ENCODE results near the gene TRMT112. TPM values are rescaled to one million over a fixed set of nuclear protein-coding genes. Genes with fewer than 3 reads are reported as not detected.

TRMT112 gene
- total and polyA plus RNA-seq, 2 experiments from 2014 or later = 331 to 438 TPM

- Histone ChIP-seq H3K27me3 (peaks cover 38% of the 10 kb centered on the region), H3K36me3 (no peaks in the 10 kb centered on the region), H3K27ac (no peak overlapping the region), H3K4me1 (ENCODE audit: low read depth) (no peaks in the 10 kb centered on the region), H3K9me3 (ENCODE audit: low read depth) (no peaks in the 10 kb centered on the region), H3K4me3 (no peak overlapping the region)
- TF ChIP-seq CTCF (IDR thresholded peaks at IDR 0.05; ENCODE audit: low read depth, low read length) = no peak
- no peak for DNase-seq (ENCODE audit: low read depth in 1 of 2, low spot score in 1 of 2)
Observed at GRCh38 chr11:64287676-64288352, 29.5 kb downstream of the TRMT112 start.

- no peak overlapping the region for H3K4me3 ChIP-seq
- H3K27me3 ChIP-seq = peaks cover 28% of the 10 kb centered on the region
- H3K27ac ChIP-seq = no peak overlapping the region
- H3K9me3 ChIP-seq (ENCODE audit: low read depth) = no peaks in the 10 kb centered on the region
- no peak for TF ChIP-seq CTCF (IDR thresholded peaks at IDR 0.05; ENCODE audit: low read depth, low read length)
- no peak for DNase-seq (ENCODE audit: low read depth in 1 of 2, low spot score in 1 of 2)
- H3K36me3 ChIP-seq = peaks cover 4% of the 10 kb centered on the region
- H3K4me1 ChIP-seq (ENCODE audit: low read depth) = no peaks in the 10 kb centered on the region
Observed at GRCh38 chr11:64286801-64287159, 30.6 kb downstream of the TRMT112 start.

GRCh38 chr11:64285885-64286800, 31.2 kb downstream of the TRMT112 start:
- TF ChIP-seq CTCF (IDR thresholded peaks at IDR 0.05; ENCODE audit: low read depth, low read length) = no peak
- no peaks in the 10 kb centered on the region for H3K4me1 ChIP-seq (ENCODE audit: low read depth)
- no peak for DNase-seq (ENCODE audit: low read depth in 1 of 2, low spot score in 1 of 2)
- H3K27ac ChIP-seq = no peak overlapping the region
- peaks cover 5% of the 10 kb centered on the region for H3K36me3 ChIP-seq
- peaks cover 21% of the 10 kb centered on the region for H3K27me3 ChIP-seq
- no peaks in the 10 kb centered on the region for H3K9me3 ChIP-seq (ENCODE audit: low read depth)
- H3K4me3 ChIP-seq = peak overlapping the region; percentile 87

- Histone ChIP-seq H3K36me3 (peaks cover 5% of the 10 kb centered on the region), H3K4me1 (ENCODE audit: low read depth) (no peaks in the 10 kb centered on the region), H3K27me3 (peaks cover 12% of the 10 kb centered on the region), H3K4me3 (peak within 1 kb of the TSS; percentile 87), H3K9me3 (ENCODE audit: low read depth) (no peaks in the 10 kb centered on the region), H3K27ac (peak within 1 kb of the TSS; percentile 81)
- TF ChIP-seq CTCF (IDR thresholded peaks at IDR 0.05; ENCODE audit: low read depth, low read length) = no peak
- peak; percentile 74 to 85 for DNase-seq (ENCODE audit: low read depth in 1 of 2, low spot score in 1 of 2)
Observed at GRCh38 chr11:64284962-64285884, 32.1 kb downstream of the TRMT112 start, which contains the start of gene GPR137. Gene GPR137, plus strand, starts transcription at chr11:64285848. Its CDS starts 677 bp downstream, at chr11:64286525.
